K562 (cell line): ENCODE results near the gene STK36. TPM values are rescaled to one million over a fixed set of nuclear protein-coding genes. Genes with fewer than 3 reads are reported as not detected.

Experiments
- CREB1 ChIP-seq, 2 experiments: sonication (generic) in 1 of 2; formaldehyde crosslinking in 1 of 2; IDR thresholded peaks; 2 replicates each; pipeline versions ENCODE4 v1.6.1 to v1.8.0; 2012 to 2022; ENCODE audit warnings: inconsistent platforms in 1 of 2, mild to moderate bottlenecking in 1 of 2, missing genetic modification reagents in 1 of 2, moderate library complexity in 1 of 2
- CREB3L1 ChIP-seq: fragments of 450-650 bp; IDR thresholded peaks from 2 replicates; pipeline ENCODE4 v1.6.1; 2014; ENCODE audit warnings: low read depth, mild to moderate bottlenecking, moderate library complexity, borderline replicate concordance
- CTCFL ChIP-seq: IDR thresholded peaks from 2 replicates; pipeline ENCODE4 v1.6.1; 2011; ENCODE audit warnings: borderline replicate concordance, low read depth, mild to moderate bottlenecking, moderate library complexity, low read length; ENCODE audit not compliant: insufficient read depth, poor library complexity, severe bottlenecking
- CXXC5 ChIP-seq: fragments of 250-450 bp; sonication (Bioruptor Pico); IDR thresholded peaks from 2 replicates; pipeline ENCODE4 v1.8.0; 2022; ENCODE audit warnings: inconsistent platforms, mild to moderate bottlenecking, moderate library complexity
- MAFK ChIP-seq: IDR thresholded peaks from 2 replicates; pipeline ENCODE4 v1.6.1; 2011; ENCODE audit warnings: low read length, improper control_type of control experiment
- MBD2 ChIP-seq: sonication (generic); IDR thresholded peaks from 2 replicates; pipeline ENCODE4 v1.6.1; 2016; ENCODE audit warnings: low read depth, borderline replicate concordance
- TARDBP ChIP-seq: fragments of 450-650 bp; IDR thresholded peaks from 2 replicates; pipeline ENCODE4 v1.6.1; 2016
- THRA ChIP-seq: fragments of 450-650 bp; IDR thresholded peaks from 2 replicates; pipeline ENCODE4 v1.6.1; 2017; ENCODE audit warnings: mild to moderate bottlenecking, moderate library complexity
- ZNF232 ChIP-seq: sonication (generic); formaldehyde crosslinking; IDR thresholded peaks from 2 replicates; pipeline ENCODE4 v1.8.0; 2022; ENCODE audit warnings: mild to moderate bottlenecking, missing genetic modification reagents
- ZNF586 ChIP-seq: fragments of 450-650 bp; formaldehyde crosslinking; conservative IDR thresholded peaks from 2 replicates; pipeline ENCODE4 v1.4.0; 2020; ENCODE audit warnings: mild to moderate bottlenecking, moderate library complexity
- ZZZ3 ChIP-seq: fragments of 450-650 bp; IDR thresholded peaks from 2 replicates; pipeline ENCODE4 v1.6.1; 2016; ENCODE audit warnings: antibody characterized with exemption, mild to moderate bottlenecking, moderate library complexity
- polyA plus RNA-seq, 8 experiments: library from polyadenylated mRNA; depleted of rRNA in 4 of 8; stranded (reverse) in 5 of 8; unstranded in 3 of 8; fragments of >200 nt; fragmentation: Nextera tagmentation in 2 of 8; fragmentation: Illumina TruSeq in 1 of 8; extraction: Ambion mirVana in 2 of 8; extraction: Trizol in 1 of 8; gene quantifications; 2 replicates each; pipeline versions ENCODE4 v1.2.1 to v1.2.3, GENCODE V29; 2011 to 2014; ENCODE audit warnings: inconsistent platforms in 1 of 8, missing spikeins in 1 of 8
- total RNA-seq, 7 experiments: library from RNA; depleted of rRNA in 6 of 7; stranded (reverse); fragments of >200 nt in 6 of 7; fragmentation: Illumina TruSeq in 2 of 7; extraction: Trizol in 2 of 7; gene quantifications; 2 replicates each; pipeline versions ENCODE4 v1.2.1 to v1.2.3, GENCODE V29; 2011 to 2021; ENCODE audit warnings: low replicate concordance in 1 of 7

STK36 gene
- total and polyA plus RNA-seq, 9 of the 15 experiments (the other 6 are each of a cell fraction or from before 2014, with no cell fraction given), result 3.5 to 12.4 (median 6.7) TPM

GRCh38 chr2:218659258-218659987 lies 12.5 kb upstream of the STK36 start, which contains the start of the genes BCS1L and ZNF142 (continued):
- TF ChIP-seq CREB3L1 (peak; percentile 75; the same call in 1 of the 2 replicates), CREB1 (IDR thresholded peaks at IDR 0.05) (no peak; the same call in 1 of the 2 replicates), CREB1 (CRISPR knock-in tag; IDR thresholded peaks at IDR 0.05) (no peak; the same call in 1 of the 2 replicates), MBD2 (no peak; the same call in 1 of the 2 replicates), ZNF232 (CRISPR knock-in tag) (no peak), ZNF586 (no peak), MAFK (no peak), CTCFL (peak; percentile 50), TARDBP (no peak), CXXC5 (peak; percentile 53), THRA (no peak), ZZZ3 (peak; percentile 59; the same call in 1 of the 2 replicates)
